ENCODE results near the gene CDPF1. TPM values are rescaled to one million over a fixed set of nuclear protein-coding genes. Genes with fewer than 3 reads are reported as not detected.
A peak's percentile ranks its signal among the peaks of the same experiment; 100 is the strongest.

Gene CDPF1
- total RNA-seq, 2 experiments from 2014 or later: 9.6 to 11.8 TPM

- peaks cover 60% of the 10 kb centered on the region for H3K36me3 Mint-ChIP-seq (ENCODE audit: low read depth)
These were observed 40.2 kb upstream of the CDPF1 start for GRCh38 chr22:46290121-46290842.

GRCh38 chr22:46289244-46289891 lies 39.3 kb upstream of the CDPF1 start:
- ChIA-PET POLR2A (interaction anchor here (0.8 to 3.6 kb wide), 4 partner anchors 7 to 138 kb away, joined by 3 to 25 read pairs (median 8); partner anchors contain the start of genes CDPF1, GTSE1 and PPARA), CTCF (no interaction called here)
- Mint-ChIP-seq H3K27ac (no peak overlapping the region), H3K4me3 (no peak overlapping the region), H3K27me3 (no peaks in the 10 kb centered on the region), H3K4me1 (peaks cover 45% of the 10 kb centered on the region), H3K36me3 (ENCODE audit: low read depth) (peaks cover 59% of the 10 kb centered on the region), H3K9me3 (peaks cover 6% of the 10 kb centered on the region)
- no peak for DNase-seq

More at GRCh38 chr22:46290121-46290842, 40.2 kb upstream of the CDPF1 start:
- Mint-ChIP-seq H3K27ac (no peak overlapping the region), H3K9me3 (peaks cover 6% of the 10 kb centered on the region), H3K4me3 (no peak overlapping the region), H3K27me3 (no peaks in the 10 kb centered on the region), H3K4me1 (peaks cover 50% of the 10 kb centered on the region)
- DNase-seq: no peak
- ChIA-PET POLR2A (interaction anchor here (2.5 kb wide), 1 partner anchor 40 kb away, joined by 10 read pairs; the partner anchor contains the start of gene CDPF1), CTCF (no interaction called here)

GRCh38 chr22:46288846-46289243 lies 38.8 kb upstream of the CDPF1 start:
- peaks cover 45% of the 10 kb centered on the region for H3K4me1 Mint-ChIP-seq
- no peak overlapping the region for H3K4me3 Mint-ChIP-seq
- H3K36me3 Mint-ChIP-seq (ENCODE audit: low read depth): peaks cover 64% of the 10 kb centered on the region
- POLR2A ChIA-PET: interaction anchor here (0.8 to 3.6 kb wide), 5 partner anchors 8 to 138 kb away, joined by 3 to 25 read pairs (median 5); partner anchors contain the start of genes CDPF1, GTSE1 and PPARA
- CTCF ChIA-PET: no interaction called here
- H3K27ac Mint-ChIP-seq: peak overlapping the region; percentile 86
- H3K9me3 Mint-ChIP-seq: peaks cover 6% of the 10 kb centered on the region
- no peak for DNase-seq
- no peaks in the 10 kb centered on the region for H3K27me3 Mint-ChIP-seq

GRCh38 chr22:46287873-46288751 lies 38.0 kb upstream of the CDPF1 start:
- peak; percentile 81 for DNase-seq
- POLR2A ChIA-PET: interaction anchor here (0.8 to 3.6 kb wide), 8 partner anchors 8 to 137 kb away, joined by 3 to 25 read pairs (median 4); partner anchors contain the start of genes CDPF1, GTSE1 and PPARA
- Mint-ChIP-seq H3K27ac (peak overlapping the region; percentile 86), H3K9me3 (peaks cover 6% of the 10 kb centered on the region), H3K4me1 (peaks cover 42% of the 10 kb centered on the region), H3K4me3 (peak overlapping the region; percentile 66), H3K27me3 (no peaks in the 10 kb centered on the region), H3K36me3 (ENCODE audit: low read depth) (peaks cover 60% of the 10 kb centered on the region)
- CTCF ChIA-PET: interaction anchor here (1.3 kb wide), 1 partner anchor 8 kb away, joined by 4 read pairs; the partner anchor contains the start of gene GTSE1

- Mint-ChIP-seq H3K27me3 (no peaks in the 10 kb centered on the region), H3K4me3 (peak overlapping the region; percentile 66), H3K36me3 (ENCODE audit: low read depth) (peaks cover 51% of the 10 kb centered on the region), H3K4me1 (peaks cover 35% of the 10 kb centered on the region), H3K27ac (peak overlapping the region; percentile 86), H3K9me3 (peaks cover 2% of the 10 kb centered on the region)
- DNase-seq: no peak
- POLR2A ChIA-PET: interaction anchor here (0.9 to 3.6 kb wide), 6 partner anchors 9 to 39 kb away, joined by 3 to 25 read pairs (median 4); partner anchors contain the start of genes CDPF1 and GTSE1
- CTCF ChIA-PET: interaction anchor here (1.3 kb wide), 1 partner anchor 9 kb away, joined by 4 read pairs; the partner anchor contains the start of gene GTSE1
These were observed 37.1 kb upstream of the CDPF1 start for GRCh38 chr22:46286941-46287872.

- H3K27me3 Mint-ChIP-seq: no peaks in the 10 kb centered on the region
- H3K9me3 Mint-ChIP-seq: no peaks in the 10 kb centered on the region
- no peak for DNase-seq
- ChIA-PET POLR2A (interaction anchor here (3.6 kb wide), 1 partner anchor 10 kb away, joined by 25 read pairs; the partner anchor contains the start of gene GTSE1), CTCF (no interaction called here)
- peak overlapping the region; percentile 4 for H3K27ac Mint-ChIP-seq
- H3K4me3 Mint-ChIP-seq: no peak overlapping the region
- H3K36me3 Mint-ChIP-seq (ENCODE audit: low read depth): peaks cover 45% of the 10 kb centered on the region
- H3K4me1 Mint-ChIP-seq: peaks cover 38% of the 10 kb centered on the region
These were observed 35.9 kb upstream of the CDPF1 start for GRCh38 chr22:46286006-46286405.

GRCh38 chr22:46281866-46282678 lies 32.0 kb upstream of the CDPF1 start:
- Mint-ChIP-seq H3K4me1 (peaks cover 16% of the 10 kb centered on the region), H3K27ac (peak overlapping the region; percentile 24), H3K9me3 (no peaks in the 10 kb centered on the region), H3K27me3 (no peaks in the 10 kb centered on the region), H3K36me3 (ENCODE audit: low read depth) (peaks cover 38% of the 10 kb centered on the region), H3K4me3 (no peak overlapping the region)
- ChIA-PET POLR2A (interaction anchor here (4.5 kb wide), 1 partner anchor 14 kb away, joined by 19 read pairs; the partner anchor contains the start of gene GTSE1), CTCF (no interaction called here)
- DNase-seq: no peak

- peaks cover 37% of the 10 kb centered on the region for H3K36me3 Mint-ChIP-seq (ENCODE audit: low read depth)
- no peak for DNase-seq
- H3K27ac Mint-ChIP-seq: peak overlapping the region; percentile 47
- peaks cover 17% of the 10 kb centered on the region for H3K4me1 Mint-ChIP-seq
- H3K9me3 Mint-ChIP-seq: no peaks in the 10 kb centered on the region
- no peak overlapping the region for H3K4me3 Mint-ChIP-seq
- ChIA-PET CTCF (interaction anchor here (0.6 kb wide), 1 partner anchor 52 kb away, joined by 3 read pairs; no protein-coding TSS in a partner anchor), POLR2A (interaction anchor here (0.8 to 4.5 kb wide), 5 partner anchors 11 to 130 kb away, joined by 3 to 19 read pairs (median 4); partner anchors contain the start of gene GTSE1)
- H3K27me3 Mint-ChIP-seq: no peaks in the 10 kb centered on the region
These were observed 31.0 kb upstream of the CDPF1 start for GRCh38 chr22:46280999-46281623.

- POLR2A ChIA-PET: interaction anchor here (0.8 to 4.5 kb wide), 5 partner anchors 10 to 129 kb away, joined by 3 to 19 read pairs (median 4); partner anchors contain the start of gene GTSE1
- H3K36me3 Mint-ChIP-seq (ENCODE audit: low read depth): peaks cover 38% of the 10 kb centered on the region
- H3K9me3 Mint-ChIP-seq: no peaks in the 10 kb centered on the region
- CTCF ChIA-PET: no interaction called here
- no peak overlapping the region for H3K27ac Mint-ChIP-seq
- H3K4me1 Mint-ChIP-seq: peaks cover 20% of the 10 kb centered on the region
- no peaks in the 10 kb centered on the region for H3K27me3 Mint-ChIP-seq
- DNase-seq: no peak
- H3K4me3 Mint-ChIP-seq: no peak overlapping the region
These were observed 30.1 kb upstream of the CDPF1 start for GRCh38 chr22:46280063-46280817.

Data from activated CD4-positive, alpha-beta memory T cell treated with anti-CD3 and anti-CD28 coated beads, Interleukin-2, amount 10 ng/mL, durations not matched to agents 7 days and 5 days (primary cell).